WTC11 (cell line): Measurements from ENCODE around the gene PIEZO1. TPM values are rescaled to one million over a fixed set of nuclear protein-coding genes. Genes with fewer than 3 reads are reported as not detected.
"Not testable (repeated sequence)": the region's sequence is repeated elsewhere in the genome, so short reads cannot be mapped to it uniquely, and the experiment has no call there.

Experiments
- ATAC-seq: fragments of 200-7000 bp; cut with Tn5 transposase; 2 replicates; pipeline ENCODE4 v1.10.0; 2021; ENCODE audit warnings: mild to moderate bottlenecking, moderate library complexity
- CTCF ChIA-PET: fragments of 300-600 bp; sonication (Branson Sonifier 250); formaldehyde crosslinking; loops from one replicate; lab custom pipeline; 2021; ENCODE audit warnings: antibody characterized with exemption; lab: Charles Lee
- POLR2A ChIA-PET: fragments of 350-600 bp; sonication (Branson Sonifier 250); formaldehyde crosslinking; loops from one replicate; lab custom pipeline; 2021; ENCODE audit warnings: antibody characterized with exemption; lab: Charles Lee
- DNase-seq: peaks from one replicate; pipeline ENCODE4 v3.0.0; 2021; ENCODE audit warnings: low spot score
- H3K27ac Mint-ChIP-seq: 2 replicates; pipeline ENCODE4 v1.8.0; 2021; ENCODE audit warnings: mixed read lengths
- H3K27me3 Mint-ChIP-seq: 2 replicates; pipeline ENCODE4 v1.8.0; 2021; ENCODE audit warnings: low read depth, mild to moderate bottlenecking, moderate library complexity, mixed read lengths
- H3K36me3 Mint-ChIP-seq: 2 replicates; pipeline ENCODE4 v1.8.0; 2021; ENCODE audit warnings: mixed read lengths
- H3K4me1 Mint-ChIP-seq: 2 replicates; pipeline ENCODE4 v1.8.0; 2022; ENCODE audit warnings: mixed read lengths
- H3K4me3 Mint-ChIP-seq: 2 replicates; pipeline ENCODE4 v1.8.0; 2021; ENCODE audit warnings: mild to moderate bottlenecking, moderate library complexity, mixed read lengths
- H3K9me3 Mint-ChIP-seq: 2 replicates; pipeline ENCODE4 v1.8.0; 2021; ENCODE audit warnings: mixed read lengths
- AR ChIP-seq: fragments of 250-450 bp; sonication (Bioruptor Pico); IDR thresholded peaks from 2 replicates; pipeline ENCODE4 v1.9.0; 2021; ENCODE audit warnings: mild to moderate bottlenecking
- ATF3 ChIP-seq: sonication (generic); formaldehyde crosslinking; conservative IDR thresholded peaks from 2 replicates; pipeline ENCODE4 v1.8.1; 2022; ENCODE audit warnings: mild to moderate bottlenecking, missing genetic modification reagents
- CBFB ChIP-seq: sonication (generic); formaldehyde crosslinking; IDR thresholded peaks from 2 replicates; pipeline ENCODE4 v1.8.1; 2022; ENCODE audit warnings: mild to moderate bottlenecking, low read depth, missing genetic modification reagents
- CDX4 ChIP-seq: fragments of 250-450 bp; sonication (Bioruptor Pico); IDR thresholded peaks from 2 replicates; pipeline ENCODE4 v1.9.0; 2021; ENCODE audit warnings: moderate library complexity, mild to moderate bottlenecking, inconsistent platforms, borderline replicate concordance
- CREB1 ChIP-seq: sonication (generic); formaldehyde crosslinking; IDR thresholded peaks from 2 replicates; pipeline ENCODE4 v1.8.0; 2023; ENCODE audit warnings: mild to moderate bottlenecking, missing genetic modification reagents
- EMX1 ChIP-seq: fragments of 250-450 bp; sonication (Bioruptor Pico); IDR thresholded peaks from 2 replicates; pipeline ENCODE4 v1.8.0; 2021; ENCODE audit warnings: mild to moderate bottlenecking
- ETV6 ChIP-seq: sonication (generic); formaldehyde crosslinking; IDR thresholded peaks from 2 replicates; pipeline ENCODE4 v1.8.1; 2022; ENCODE audit warnings: mild to moderate bottlenecking, missing genetic modification reagents
- GTF2I ChIP-seq: fragments of 250-450 bp; sonication (Bioruptor Pico); conservative IDR thresholded peaks from 2 replicates; pipeline ENCODE4 v1.4.0; 2021; ENCODE audit warnings: mild to moderate bottlenecking
- JUN ChIP-seq: sonication (generic); formaldehyde crosslinking; IDR thresholded peaks from 2 replicates; pipeline ENCODE4 v1.8.0; 2023; ENCODE audit warnings: mild to moderate bottlenecking, missing genetic modification reagents
- MAX ChIP-seq: sonication (generic); formaldehyde crosslinking; IDR thresholded peaks from 2 replicates; pipeline ENCODE4 v1.8.0; 2022; ENCODE audit warnings: mild to moderate bottlenecking, missing genetic modification reagents
- MLX ChIP-seq: sonication (generic); formaldehyde crosslinking; IDR thresholded peaks from 2 replicates; pipeline ENCODE4 v1.8.1; 2023; ENCODE audit warnings: mild to moderate bottlenecking, missing genetic modification reagents, moderate library complexity
- NR3C1 ChIP-seq: sonication (generic); formaldehyde crosslinking; conservative IDR thresholded peaks from 2 replicates; pipeline ENCODE4 v1.8.1; 2023; ENCODE audit warnings: low read depth, mild to moderate bottlenecking, missing genetic modification reagents
- PREB ChIP-seq: sonication (generic); formaldehyde crosslinking; IDR thresholded peaks from 2 replicates; pipeline ENCODE4 v1.8.1; 2022; ENCODE audit warnings: mild to moderate bottlenecking, missing genetic modification reagents, moderate library complexity, borderline replicate concordance
- RORB ChIP-seq: fragments of 250-450 bp; sonication (Bioruptor Pico); IDR thresholded peaks from 2 replicates; pipeline ENCODE4 v1.9.0; 2021; ENCODE audit warnings: mild to moderate bottlenecking
- SMAD3 ChIP-seq: sonication (generic); formaldehyde crosslinking; IDR thresholded peaks from 2 replicates; pipeline ENCODE4 v1.8.0; 2022; ENCODE audit warnings: missing genetic modification reagents, mild to moderate bottlenecking, borderline replicate concordance
- SMAD4 ChIP-seq: sonication (generic); formaldehyde crosslinking; IDR thresholded peaks from 2 replicates; pipeline ENCODE4 v1.8.0; 2022; ENCODE audit warnings: mild to moderate bottlenecking, missing genetic modification reagents
- TCF7 ChIP-seq: sonication (generic); formaldehyde crosslinking; IDR thresholded peaks from 2 replicates; pipeline ENCODE4 v1.8.0; 2022; ENCODE audit warnings: mild to moderate bottlenecking, low read depth, missing genetic modification reagents, moderate library complexity
- ZBTB21 ChIP-seq: sonication (generic); formaldehyde crosslinking; IDR thresholded peaks from 2 replicates; pipeline ENCODE4 v1.8.1; 2023; ENCODE audit warnings: mild to moderate bottlenecking, missing genetic modification reagents, borderline replicate concordance
- ZBTB43 ChIP-seq: sonication (generic); formaldehyde crosslinking; IDR thresholded peaks from 2 replicates; pipeline ENCODE4 v1.8.1; 2023; ENCODE audit warnings: mild to moderate bottlenecking, missing genetic modification reagents
- ZNF219 ChIP-seq: sonication (generic); formaldehyde crosslinking; IDR thresholded peaks from 2 replicates; pipeline ENCODE4 v1.8.0; 2023; ENCODE audit warnings: missing genetic modification reagents, mild to moderate bottlenecking, borderline replicate concordance
- ZNF232 ChIP-seq: sonication (generic); formaldehyde crosslinking; IDR thresholded peaks from 2 replicates; pipeline ENCODE4 v1.8.0; 2022; ENCODE audit warnings: mild to moderate bottlenecking, missing genetic modification reagents
- ZNF416 ChIP-seq: fragments of 250-450 bp; sonication (Bioruptor Pico); IDR thresholded peaks from 2 replicates; pipeline ENCODE4 v1.9.0; 2021; ENCODE audit warnings: mild to moderate bottlenecking, inconsistent platforms
- total RNA-seq: library from RNA; stranded (reverse); gene quantifications from 3 replicates; pipeline ENCODE4 v1.2.3, GENCODE V29; 2021

The PIEZO1 gene
- total RNA-seq, 1 experiment from 2014 or later, result 71.3 TPM

- CTCF ChIA-PET, result interaction anchor here (1.1 kb wide), 1 partner anchor 343 kb away, joined by 3 read pairs; no protein-coding TSS in a partner anchor
- no peaks in the 10 kb centered on the region for H3K36me3 Mint-ChIP-seq
- H3K4me1 Mint-ChIP-seq, result no peaks in the 10 kb centered on the region
Observed at GRCh38 chr16:88824256-88825077, 39.4 kb upstream of the PIEZO1 start.

GRCh38 chr16:88823646-88824045 is 38.6 kb upstream of the PIEZO1 start:
- POLR2A ChIA-PET, H3K9me3 Mint-ChIP-seq, H3K27me3 Mint-ChIP-seq, ATAC-seq, H3K27ac Mint-ChIP-seq, H3K4me3 Mint-ChIP-seq, H3K4me1 Mint-ChIP-seq, DNase-seq, H3K36me3 Mint-ChIP-seq: not testable (repeated sequence)
- CTCF ChIA-PET, result interaction anchor here (1.1 kb wide), 1 partner anchor 344 kb away, joined by 3 read pairs; no protein-coding TSS in a partner anchor

More at GRCh38 chr16:88824256-88825077, 39.4 kb upstream of the PIEZO1 start:
- Mint-ChIP-seq H3K9me3 (no peaks in the 10 kb centered on the region), H3K27ac (no peak overlapping the region), H3K27me3 (no peaks in the 10 kb centered on the region), H3K4me3 (no peak overlapping the region)
- ATAC-seq (no peak), DNase-seq (no peak)
- POLR2A ChIA-PET, result no interaction called here
- TF ChIP-seq PREB (no peak), SMAD4 (CRISPR knock-in tag) (no peak), ATF3 (CRISPR knock-in tag) (no peak), JUN (no peak), ZBTB43 (CRISPR knock-in tag) (no peak), ZBTB21 (CRISPR knock-in tag) (no peak)

GRCh38 chr16:88822281-88823040 is 37.4 kb upstream of the PIEZO1 start:
- ChIA-PET POLR2A (no interaction called here), CTCF (interaction anchor here (1.4 kb wide), 1 partner anchor 345 kb away, joined by 3 read pairs; no protein-coding TSS in a partner anchor)
- DNase-seq, result no peak
- no peak for ATAC-seq
- no peaks in the 10 kb centered on the region for H3K9me3 Mint-ChIP-seq
- no peaks in the 10 kb centered on the region for H3K27me3 Mint-ChIP-seq
- H3K36me3 Mint-ChIP-seq, result no peaks in the 10 kb centered on the region
- H3K27ac Mint-ChIP-seq, result no peak overlapping the region
- no peaks in the 10 kb centered on the region for H3K4me1 Mint-ChIP-seq
- TF ChIP-seq MLX (CRISPR knock-in tag) (no peak), CDX4 (CRISPR knock-in tag) (no peak), CBFB (CRISPR knock-in tag) (no peak), CREB1 (CRISPR knock-in tag) (no peak), ETV6 (no peak), ZNF416 (CRISPR knock-in tag) (no peak), EMX1 (CRISPR knock-in tag) (no peak), GTF2I (CRISPR knock-in tag) (no peak), RORB (CRISPR knock-in tag) (no peak), ZNF232 (CRISPR knock-in tag) (no peak), MAX (CRISPR knock-in tag) (no peak), SMAD3 (CRISPR knock-in tag) (no peak), TCF7 (CRISPR knock-in tag) (no peak), ZNF219 (CRISPR knock-in tag) (no peak), AR (no peak), NR3C1 (no peak)
- no peak overlapping the region for H3K4me3 Mint-ChIP-seq
